HG03095 (cell line): ENCODE data around the gene ZDHHC13.
"Not testable (repeated sequence)": the region's sequence is repeated elsewhere in the genome, so short reads cannot be mapped to it uniquely, and the experiment has no call there.

Experiments used
- ATAC-seq: cut with Tn5 transposase; IDR thresholded peaks from one replicate; pipeline ENCODE4 v1.9.1; 2021; ENCODE audit warnings: moderate library complexity; ENCODE audit not compliant: unreplicated experiment

Gene ZDHHC13

DNA sequence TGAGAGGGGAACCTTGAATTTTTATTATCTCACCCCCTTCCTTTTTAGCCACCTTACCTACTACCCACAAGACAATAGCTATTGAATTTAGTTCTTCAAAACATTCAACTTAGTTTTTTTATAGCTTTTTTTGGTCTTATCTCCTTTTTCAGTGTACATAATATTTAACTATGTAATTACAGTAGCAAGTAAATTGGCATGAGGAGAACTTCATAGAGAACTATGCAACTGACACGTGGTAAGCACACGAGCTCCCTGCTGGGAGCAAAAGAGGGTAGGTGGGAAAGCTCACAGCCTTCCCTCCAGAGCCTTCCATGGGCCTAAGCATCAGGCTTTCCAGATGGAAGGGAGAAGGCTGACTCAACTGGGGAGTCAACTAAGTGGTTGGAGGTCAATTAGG, 22.1 kb upstream of the ZDHHC13 start:
- ATAC-seq, result no peak

DNA sequence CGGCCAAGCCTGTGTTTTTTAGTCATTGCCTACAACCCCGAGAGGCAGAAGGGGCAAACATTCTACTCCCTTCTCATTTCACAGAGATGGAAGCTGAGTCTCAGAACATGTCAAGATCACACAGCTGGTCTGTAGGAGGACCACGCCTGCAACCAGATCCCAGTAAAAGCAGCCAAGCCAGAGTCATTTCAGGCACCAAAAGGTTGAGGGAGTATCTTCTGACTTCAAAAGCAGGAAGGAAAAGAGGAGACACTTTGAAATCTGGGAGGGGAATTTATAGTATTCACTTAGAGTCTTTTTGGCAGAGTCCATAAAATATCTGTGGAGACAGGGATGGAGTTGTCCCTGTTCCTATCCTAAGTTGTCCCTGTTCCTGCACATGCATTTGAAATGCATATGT, 17.9 kb upstream of the ZDHHC13 start:
- no peak for ATAC-seq

DNA sequence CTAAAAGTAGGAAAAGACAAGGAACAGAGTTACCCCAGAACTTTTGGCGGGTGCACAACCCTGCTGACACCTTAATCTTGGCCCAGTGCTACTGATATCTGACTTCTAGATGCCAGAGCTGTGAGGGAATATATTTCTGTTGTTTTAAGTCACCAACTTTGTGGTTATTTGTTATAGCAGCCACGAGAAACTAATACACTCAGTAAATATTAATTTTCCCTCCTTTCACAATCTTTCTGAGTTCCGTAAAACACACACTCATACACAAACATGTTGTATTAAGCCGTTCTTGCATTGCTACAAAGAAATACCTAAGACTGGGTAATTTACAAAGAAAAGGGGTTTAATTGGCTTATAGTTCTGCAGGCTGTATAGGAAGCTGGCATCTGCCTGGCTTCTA, 16.1 kb upstream of the ZDHHC13 start:
- no peak for ATAC-seq

DNA sequence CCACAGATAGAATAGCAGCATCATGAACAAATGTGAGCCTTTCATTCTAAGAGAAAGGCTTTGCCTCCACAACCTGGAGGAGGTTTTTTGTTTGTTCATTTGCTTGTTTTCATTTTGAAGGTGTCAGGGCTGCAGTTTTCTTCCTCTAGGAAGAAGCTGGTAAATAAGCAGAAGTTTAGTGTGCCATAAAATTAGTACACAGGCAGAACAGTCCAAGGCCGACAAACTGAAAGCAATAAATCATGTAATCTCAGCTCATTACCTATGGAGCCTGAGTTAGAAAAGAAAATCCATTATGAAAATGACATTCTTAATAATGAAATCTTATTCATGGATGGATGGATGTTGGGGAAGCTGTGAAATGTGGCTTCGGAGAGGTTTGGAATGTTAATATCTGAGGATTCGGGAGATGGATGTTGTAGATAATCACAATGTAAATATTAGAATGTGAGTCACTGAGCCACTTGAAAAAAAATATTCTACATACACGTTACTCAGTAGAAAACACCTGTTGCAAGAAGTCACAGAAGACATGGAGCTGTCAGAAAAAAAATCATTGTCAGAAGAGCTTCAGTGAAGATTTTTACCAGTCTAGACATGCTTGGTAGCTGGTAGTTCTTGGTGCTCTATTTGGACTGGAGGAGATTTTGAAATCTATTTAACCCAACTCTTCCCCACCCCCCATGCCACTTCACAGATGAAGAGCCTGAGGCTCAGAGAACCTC, 15.0 kb upstream of the ZDHHC13 start:
- ATAC-seq, result no peak

DNA sequence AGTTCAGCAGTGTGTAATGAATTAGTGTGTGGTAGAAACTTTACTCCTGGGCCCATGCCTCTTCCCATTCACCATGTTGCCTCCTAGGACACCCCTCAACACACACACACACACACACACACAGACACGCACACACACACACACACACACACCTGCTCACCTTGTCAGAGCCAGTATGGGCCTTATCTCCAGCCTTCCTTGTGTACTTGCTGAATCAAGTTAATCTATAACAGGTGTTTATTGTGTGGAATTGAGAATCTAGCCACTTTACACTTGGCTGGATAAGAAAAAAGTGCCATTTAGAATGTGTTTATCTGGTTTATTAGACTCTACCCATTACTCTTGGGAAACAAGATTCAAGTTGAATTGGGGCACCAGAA, 14.5 kb upstream of the ZDHHC13 start:
- no peak for ATAC-seq

DNA sequence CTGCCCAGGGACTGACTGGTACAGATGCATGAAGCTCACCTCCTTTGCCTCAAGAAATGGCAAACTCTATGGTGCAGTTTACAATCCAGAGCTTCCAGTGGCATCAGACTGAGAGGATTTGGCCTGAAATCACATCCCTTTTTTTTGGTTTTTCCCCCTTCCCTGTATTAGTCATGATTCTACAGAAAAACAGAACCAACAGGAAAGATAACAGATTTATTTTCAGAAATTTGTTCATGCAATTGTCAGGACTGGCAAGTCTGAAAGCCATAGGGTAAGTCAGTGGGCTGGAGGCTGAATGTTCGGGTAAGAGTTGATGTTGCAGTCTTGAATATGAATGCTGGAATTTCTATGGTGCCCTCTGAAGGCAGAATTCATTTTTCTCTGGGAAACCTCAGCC, 12.0 kb upstream of the ZDHHC13 start:
- no peak for ATAC-seq

DNA sequence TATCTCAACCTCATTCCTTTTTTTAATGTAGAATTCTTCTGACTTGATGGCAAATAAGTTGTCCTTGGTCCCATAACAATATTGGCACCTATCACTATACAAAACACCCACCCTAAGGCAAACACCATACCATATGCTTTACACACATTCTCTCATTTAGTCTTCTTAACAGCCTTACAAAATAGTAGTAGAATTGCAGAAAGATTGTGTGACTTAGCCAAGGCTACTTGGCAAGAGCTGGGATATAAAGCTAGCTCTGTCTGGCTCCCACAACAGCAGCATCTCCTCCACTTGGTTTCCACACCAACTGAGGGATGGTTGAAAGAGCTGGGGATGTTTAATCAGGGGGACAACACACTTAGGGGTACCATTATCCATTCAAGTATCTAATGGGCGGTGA, 9.8 kb upstream of the ZDHHC13 start:
- ATAC-seq, result no peak

DNA sequence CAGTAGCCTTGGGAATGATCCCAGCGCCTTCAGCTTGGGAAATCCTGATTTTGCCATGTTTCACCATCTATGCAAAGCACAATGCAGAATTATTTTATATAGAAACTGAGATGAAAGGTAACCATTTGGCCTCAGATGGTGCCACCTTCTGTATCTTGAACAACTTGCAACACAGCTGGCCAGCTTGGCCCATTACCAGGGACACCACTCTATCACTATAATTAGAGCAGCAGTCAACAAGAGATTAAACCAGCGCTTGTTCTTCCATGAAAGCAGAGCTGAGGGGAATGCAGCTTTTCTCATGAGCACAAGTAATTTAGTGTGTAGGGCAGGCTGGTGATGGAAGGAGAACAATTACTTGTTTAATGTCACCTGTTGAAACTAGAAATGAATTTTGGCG, 6.7 kb upstream of the ZDHHC13 start:
- ATAC-seq, result no peak

DNA sequence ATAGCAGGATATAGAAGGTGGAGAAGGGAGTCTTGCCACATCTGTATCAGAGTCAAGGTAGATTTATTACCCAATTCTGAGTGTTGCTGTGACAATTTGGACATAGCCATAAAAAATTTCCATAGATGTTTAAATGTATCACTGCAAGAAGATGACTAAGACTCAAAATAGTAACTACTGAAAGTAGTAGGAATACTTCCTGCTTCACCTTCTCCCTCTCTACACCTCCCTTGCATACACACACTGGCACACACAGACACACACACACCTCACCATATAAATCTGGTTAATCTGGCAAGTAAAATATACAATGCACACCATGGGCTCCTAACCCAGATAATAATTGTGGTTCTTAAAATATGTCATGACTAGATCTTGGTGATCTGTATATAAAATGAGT, 5.2 kb upstream of the ZDHHC13 start:
- no peak for ATAC-seq

DNA sequence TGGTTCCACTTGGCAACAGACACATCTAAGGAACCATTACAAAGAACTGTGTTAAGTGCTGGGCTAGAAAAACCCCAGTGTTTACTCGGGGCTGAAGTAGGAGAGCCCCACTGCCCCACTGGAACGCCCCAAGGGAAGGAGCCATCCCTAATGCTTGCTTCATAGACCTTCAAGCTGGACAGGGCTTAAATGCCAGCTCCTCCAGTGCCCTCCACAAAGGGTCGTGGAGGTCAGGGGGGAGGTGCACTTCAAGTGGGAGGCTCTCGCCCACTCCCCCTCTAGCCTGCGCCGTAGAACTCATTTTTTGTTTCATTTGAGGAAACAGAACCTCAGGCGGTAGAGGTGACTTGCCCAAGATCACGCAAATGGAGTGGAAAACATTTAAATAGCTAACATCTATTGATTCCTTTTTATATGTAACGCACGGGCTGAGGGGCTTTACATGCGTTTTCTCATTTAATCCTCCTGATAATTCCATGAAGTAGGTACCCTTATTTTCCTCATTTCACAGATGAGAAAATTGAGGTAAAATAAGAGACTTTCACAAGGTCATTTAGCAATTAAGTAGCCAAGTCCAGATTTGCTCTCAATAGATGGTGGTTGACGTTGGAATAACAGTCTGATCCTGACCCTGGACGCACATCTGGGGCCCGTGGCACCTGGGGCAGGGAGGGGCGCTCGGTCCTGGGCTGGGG, 545 bp upstream of the ZDHHC13 start:
- no peak for ATAC-seq

DNA sequence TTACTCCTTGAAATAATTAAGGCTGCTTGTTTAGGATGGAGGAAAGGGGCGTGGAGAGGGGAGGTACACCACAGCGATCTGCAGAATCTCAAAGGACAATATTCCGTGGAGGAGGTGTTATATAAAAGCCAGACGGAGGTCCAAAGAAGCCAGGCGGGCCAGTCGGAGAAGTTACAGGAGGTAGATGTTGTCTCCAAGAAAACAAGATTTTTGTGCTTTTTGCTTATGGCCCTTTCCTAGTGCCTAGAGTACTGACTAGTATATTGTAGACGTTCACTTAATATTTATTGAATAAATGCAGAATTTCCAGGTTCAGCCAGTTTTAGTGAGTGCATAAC, 761 bp downstream of the ZDHHC13 start:
- no peak for ATAC-seq

DNA sequence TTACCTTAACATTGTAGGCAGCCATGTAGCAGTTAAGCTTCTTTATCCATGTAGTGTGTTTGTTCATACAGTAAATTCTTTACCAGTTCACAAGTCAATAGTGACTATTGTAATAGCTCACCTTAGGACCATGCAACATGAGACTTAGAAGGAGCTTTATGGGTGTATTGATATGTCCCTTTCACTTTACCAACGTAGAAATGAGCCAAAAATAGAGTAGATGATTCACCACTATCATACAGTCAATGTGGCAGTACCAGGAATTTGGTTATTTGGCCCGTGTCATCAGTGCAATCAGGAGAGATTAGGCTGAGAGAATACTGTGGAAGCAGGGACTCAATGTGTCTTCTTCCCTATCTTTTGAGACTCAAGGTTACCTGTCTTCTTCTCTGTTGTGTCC, 4.7 kb downstream of the ZDHHC13 start:
- ATAC-seq, result no peak

DNA sequence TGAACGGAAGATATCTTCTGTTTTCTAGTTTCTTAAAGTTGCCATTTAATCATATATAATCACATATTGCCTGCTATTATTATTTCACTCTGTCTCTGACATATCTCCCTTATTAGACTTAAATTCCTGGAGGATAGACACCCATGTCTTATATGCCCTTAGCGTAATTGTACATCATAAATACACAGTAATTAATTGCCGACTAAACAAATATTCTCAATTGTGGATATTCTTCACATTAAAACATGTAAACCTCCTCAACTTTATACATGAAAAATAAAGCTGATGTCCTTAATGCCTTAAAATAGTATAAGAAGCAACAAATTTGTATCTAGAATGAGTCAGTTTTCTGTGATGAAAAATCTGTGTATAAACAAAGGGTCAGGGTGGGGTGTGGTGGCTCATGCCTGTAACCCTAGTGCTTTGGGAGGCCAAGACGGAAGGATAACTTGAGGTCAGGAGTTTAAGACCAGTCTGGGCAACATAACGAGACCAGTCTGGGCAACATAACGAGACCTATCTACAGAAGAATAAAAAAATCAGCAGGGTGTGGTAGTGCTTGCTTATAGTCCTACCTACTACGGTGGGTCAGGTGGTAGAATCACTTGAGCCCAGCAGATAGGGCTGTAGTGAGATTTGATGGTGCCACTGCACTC, 6.1 kb downstream of the ZDHHC13 start:
- ATAC-seq, result no peak

DNA sequence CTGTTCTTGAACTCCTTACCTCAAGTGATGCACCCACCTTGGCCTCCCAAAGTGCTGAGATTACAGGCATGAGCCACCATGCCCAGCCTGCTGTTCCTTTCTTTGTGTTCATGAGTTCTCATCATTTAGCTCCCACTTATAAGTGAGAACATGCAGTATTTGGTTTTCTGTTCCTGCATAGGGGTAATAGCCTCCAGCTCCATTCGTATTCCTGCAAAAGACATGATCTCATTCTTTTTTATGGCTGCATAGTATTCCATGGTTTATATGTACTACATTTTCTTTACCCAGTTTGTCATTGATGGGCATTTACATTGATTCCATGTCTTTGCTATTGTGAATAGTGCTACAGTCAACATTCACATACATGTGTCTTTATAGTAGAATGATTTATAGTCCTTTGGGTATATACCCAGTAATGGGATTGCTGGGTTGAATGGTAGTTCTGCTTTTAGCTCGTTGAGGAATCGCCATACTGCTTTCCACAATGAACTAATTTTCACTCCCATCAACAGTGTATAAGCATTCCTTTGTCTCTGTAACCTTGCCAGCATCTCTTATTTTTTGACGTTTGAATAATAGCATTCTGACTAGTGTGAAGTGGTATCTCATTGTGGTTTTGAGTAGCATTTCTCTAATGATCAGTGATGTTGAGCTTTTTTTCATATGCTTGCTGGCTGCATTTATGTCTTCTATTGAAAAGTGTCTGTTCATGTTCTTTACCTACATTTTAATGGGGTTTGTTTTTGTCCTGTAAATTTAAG, 9.8 kb downstream of the ZDHHC13 start:
- ATAC-seq, result not testable (repeated sequence)

DNA sequence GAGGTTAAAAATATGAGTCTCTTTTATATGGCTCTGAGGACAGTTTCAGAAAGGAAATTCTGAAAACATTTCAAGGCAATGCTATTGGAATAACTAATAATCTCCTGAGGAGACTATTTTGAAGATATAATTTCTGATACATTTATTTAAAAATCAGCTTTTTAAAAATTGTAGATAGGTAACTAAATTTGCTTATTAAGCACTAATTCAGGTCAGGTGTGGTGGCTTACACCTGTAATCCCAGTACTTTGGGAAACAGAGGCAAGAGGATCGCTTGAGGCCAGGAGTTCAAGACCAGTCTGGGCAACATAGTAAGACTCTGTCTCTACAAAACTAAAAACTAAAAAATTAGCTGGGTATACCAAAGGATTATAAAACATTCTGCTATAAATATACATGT, 17.0 kb downstream of the ZDHHC13 start:
- ATAC-seq, result no peak

DNA sequence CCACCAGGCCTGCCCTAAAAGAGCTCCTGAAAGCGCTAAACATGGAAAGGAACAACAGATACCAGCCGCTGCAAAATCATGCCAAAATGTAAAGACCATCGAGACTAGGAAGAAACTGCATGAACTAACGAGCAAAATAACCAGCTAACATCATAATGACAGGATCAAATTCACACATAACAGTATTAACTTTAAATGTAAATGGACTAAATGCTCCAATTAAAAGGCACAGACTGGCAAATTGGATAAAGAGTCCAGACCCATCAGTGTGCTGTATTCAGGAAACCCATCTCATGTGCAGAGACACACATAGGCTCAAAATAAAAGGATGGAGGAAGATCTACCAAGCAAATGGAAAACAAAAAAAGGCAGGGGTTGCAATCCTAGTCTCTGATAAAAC, 19.9 kb downstream of the ZDHHC13 start:
- not testable (repeated sequence) for ATAC-seq

DNA sequence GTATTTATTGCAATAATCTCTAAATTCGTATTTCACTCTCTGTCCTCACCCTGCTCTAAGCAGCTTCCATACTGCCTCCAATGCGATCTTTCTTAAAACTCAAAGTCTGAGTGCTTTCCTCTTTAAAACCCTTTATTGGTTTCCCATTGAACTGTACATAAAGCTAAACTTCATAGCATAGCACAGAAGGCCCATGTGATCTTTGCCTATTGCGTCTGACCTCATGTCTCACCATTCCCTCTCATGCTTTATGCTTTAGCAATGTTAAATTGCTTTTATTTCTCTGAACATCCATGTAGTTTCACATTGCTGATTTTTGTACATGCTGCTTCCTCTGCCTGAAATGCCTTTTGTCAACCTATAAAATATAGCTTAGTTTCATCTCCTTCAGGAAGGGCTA, 28.4 kb downstream of the ZDHHC13 start:
- ATAC-seq, result no peak

DNA sequence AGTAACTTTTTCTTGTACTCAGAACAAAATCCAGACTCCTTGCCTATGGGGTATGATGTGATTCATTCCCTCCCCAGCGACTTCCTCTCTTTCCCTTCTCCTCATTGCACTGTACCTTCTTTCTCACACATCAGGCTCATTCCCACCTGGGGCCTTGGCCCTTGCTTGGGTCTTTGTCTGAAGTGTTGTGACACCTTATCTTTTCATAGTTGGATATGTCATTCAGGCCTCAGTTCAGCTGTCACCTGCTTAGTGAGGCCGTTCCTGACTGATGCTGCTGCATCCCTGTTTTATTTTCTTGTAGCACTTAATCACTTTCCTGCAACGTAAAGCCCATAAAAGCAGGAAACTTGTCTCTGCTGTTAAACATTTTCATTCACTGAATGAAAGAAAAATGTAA, 39.9 kb downstream of the ZDHHC13 start:
- no peak for ATAC-seq

DNA sequence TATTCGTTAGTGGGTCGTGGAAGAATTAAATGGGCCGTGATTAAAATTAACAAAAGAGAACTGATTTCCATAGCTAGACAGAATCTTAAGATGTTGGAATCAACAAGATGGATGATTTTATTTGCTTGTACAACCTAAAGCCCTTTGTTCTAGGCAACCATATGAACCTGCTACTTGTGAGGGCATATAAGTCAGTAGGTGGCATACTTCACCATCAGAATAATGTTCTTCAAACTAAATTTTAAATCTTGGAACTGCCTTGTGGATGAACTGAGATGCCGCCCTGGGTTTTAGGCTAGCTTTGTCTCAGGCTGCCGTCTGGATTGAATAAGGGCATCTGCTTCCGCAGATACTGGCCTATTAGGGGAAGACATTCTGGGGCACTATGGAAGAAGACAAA, 43.9 kb downstream of the ZDHHC13 start:
- no peak for ATAC-seq

DNA sequence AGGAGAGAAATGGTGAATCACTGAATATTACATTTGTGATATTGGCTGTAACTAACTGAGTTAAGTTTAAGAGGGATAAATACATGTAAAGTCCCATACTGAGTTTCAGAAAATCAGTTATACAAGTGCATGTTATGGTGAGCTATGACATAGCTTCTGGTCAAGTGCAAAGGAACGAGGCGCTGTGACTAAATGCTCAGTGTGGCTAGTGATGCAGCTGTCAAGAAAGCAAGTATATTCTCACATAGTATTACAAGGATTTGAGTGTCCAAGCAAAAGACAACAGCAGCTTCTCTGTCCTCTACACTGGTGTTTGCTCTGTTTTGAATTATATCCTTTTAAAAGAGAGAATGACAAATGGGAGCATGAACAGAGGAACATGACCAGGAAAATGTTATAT, 44.7 kb downstream of the ZDHHC13 start:
- no peak for ATAC-seq

DNA sequence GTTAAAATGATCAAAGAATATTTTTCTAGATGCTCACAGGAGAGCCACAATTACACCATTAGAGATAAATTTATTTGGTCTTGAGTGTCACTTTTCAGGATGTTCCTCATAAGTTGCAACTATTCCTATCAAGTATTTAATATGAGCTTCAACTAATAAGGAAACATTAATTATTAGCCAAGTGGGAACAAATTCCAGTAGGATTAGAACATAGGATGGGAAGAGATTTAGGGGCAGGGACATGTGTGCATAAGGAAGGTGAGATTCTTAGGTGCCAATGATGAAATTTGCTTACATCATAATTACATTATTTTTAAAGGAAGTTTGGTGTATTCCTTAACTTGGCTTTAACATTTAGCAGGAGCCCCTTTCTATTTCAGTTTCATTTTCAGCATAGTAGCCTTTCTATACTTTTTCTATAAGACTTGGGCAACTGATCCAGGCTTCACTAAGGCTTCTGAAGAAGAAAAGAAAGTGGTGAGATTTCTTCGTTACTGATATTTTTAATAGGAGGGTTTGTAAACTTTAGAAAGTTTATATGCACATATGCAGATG, 46.1 kb downstream of the ZDHHC13 start:
- ATAC-seq, result no peak
